ENCODE data around the gene ELK3.

DNA sequence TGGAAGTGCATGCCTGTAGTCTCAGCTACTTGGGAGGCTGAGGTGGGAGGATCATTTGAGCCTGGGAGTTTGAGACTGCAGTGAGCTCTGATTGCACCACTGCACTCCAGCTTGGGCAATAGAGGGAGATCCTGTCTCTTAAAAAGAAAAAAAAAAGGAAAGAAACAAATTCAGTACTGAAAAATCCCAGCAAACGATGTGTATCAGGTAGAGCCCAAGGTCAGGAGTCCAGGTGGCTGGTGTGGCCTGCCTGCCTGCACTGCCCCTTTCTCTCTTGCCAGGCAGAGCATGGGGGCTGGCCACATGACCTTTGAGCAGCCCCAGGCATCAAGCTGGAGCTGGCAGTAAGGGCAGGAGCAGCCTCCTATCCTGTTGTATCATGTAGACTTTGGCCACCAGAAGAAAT, 31.8 kb downstream of the ELK3 start:
- TF ChIP-seq CTCF (IDR thresholded peaks at IDR 0.05; ENCODE audit: borderline replicate concordance, extremely low read depth, low read length, poor library complexity, severe bottlenecking) (no peak), EZH2 (IDR thresholded peaks at IDR 0.05; ENCODE audit: borderline replicate concordance, low read depth, low read length, severe bottlenecking) (no peak)
